CD14-positive monocyte (primary cell): ENCODE results near the gene FRMD4A. TPM values are rescaled to one million over a fixed set of nuclear protein-coding genes. Genes with fewer than 3 reads are reported as not detected.

Experiments used
- DNase-seq, 3 donors: peaks; one replicate each; pipeline ENCODE4 v3.0.0-alpha.2; 2011 to 2022
- H2AFZ ChIP-seq: 2 replicates; pipeline ENCODE4 v1.6.0; 2012; ENCODE audit warnings: mild to moderate bottlenecking, low read depth, low read length, inconsistent platforms; ENCODE audit not compliant: insufficient read depth, poor library complexity, severe bottlenecking
- H3K27ac ChIP-seq, 2 donors: 1 replicate in 1 of 2; 2 replicates in 1 of 2; pipeline ENCODE4 v1.5.1; 2012 to 2013; ENCODE audit warnings: low read length in 2 of 2, control low read depth in 1 of 2, inconsistent platforms in 1 of 2, low read depth in 1 of 2, mild to moderate bottlenecking in 1 of 2
- H3K27me3 ChIP-seq, 2 donors: one replicate each; pipeline versions ENCODE4 v1.6.0 to v1.6.1; 2011 to 2013; ENCODE audit warnings: low read length in 2 of 2; ENCODE audit not compliant: control insufficient read depth in 2 of 2, insufficient read depth in 2 of 2
- H3K36me3 ChIP-seq, 2 donors: replicated peaks in 1 of 2; 1 replicate in 1 of 2; 2 replicates in 1 of 2; pipeline versions ENCODE4 v1.5.1 to v1.6.1; 2012 to 2013; ENCODE audit warnings: low read length in 2 of 2, control low read depth in 1 of 2, inconsistent platforms in 1 of 2, mild to moderate bottlenecking in 1 of 2; ENCODE audit not compliant: insufficient read depth in 2 of 2, control insufficient read depth in 1 of 2
- H3K4me1 ChIP-seq, 2 donors: 1 replicate in 1 of 2; 2 replicates in 1 of 2; pipeline versions ENCODE4 v1.5.1 to v1.6.1; 2012 to 2013; ENCODE audit warnings: low read length in 2 of 2, control low read depth in 1 of 2, inconsistent platforms in 1 of 2, mild to moderate bottlenecking in 1 of 2, moderate library complexity in 1 of 2; ENCODE audit not compliant: insufficient read depth in 2 of 2, control insufficient read depth in 1 of 2
- H3K4me2 ChIP-seq: replicated peaks from 2 replicates; pipeline ENCODE3; 2012; ENCODE audit warnings: low read length, moderate library complexity, mild to moderate bottlenecking; ENCODE audit not compliant: poor library complexity, severe bottlenecking; ENCODE audit errors: extremely low read depth
- H3K4me3 ChIP-seq, 3 experiments: fragments of 200-600 bp in 1 of 3; sonication (generic) in 1 of 3; replicated peaks in 1 of 3; 1 replicate in 2 of 3; 2 replicates in 1 of 3; pipeline ENCODE4 v1.5.1; 2011 to 2013; ENCODE audit warnings: low read length in 3 of 3, mild to moderate bottlenecking in 3 of 3, control low read depth in 2 of 3, low read depth in 2 of 3, inconsistent platforms in 1 of 3, moderate library complexity in 1 of 3
- H3K79me2 ChIP-seq: 2 replicates; pipeline ENCODE4 v1.6.0; 2012; ENCODE audit warnings: mild to moderate bottlenecking, control low read depth, inconsistent platforms, low read length, moderate library complexity; ENCODE audit not compliant: insufficient read depth
- H3K9ac ChIP-seq: 2 replicates; pipeline ENCODE4 v1.6.0; 2017; ENCODE audit warnings: low read length, mild to moderate bottlenecking; ENCODE audit not compliant: insufficient read depth, poor library complexity, severe bottlenecking
- H3K9me3 ChIP-seq, 2 donors: replicated peaks in 1 of 2; 1 replicate in 1 of 2; 2 replicates in 1 of 2; pipeline versions ENCODE4 v1.5.1 to v1.6.1; 2012 to 2013; ENCODE audit warnings: low read length in 2 of 2, control low read depth in 1 of 2; ENCODE audit not compliant: control insufficient read depth in 1 of 2, insufficient read depth in 1 of 2
- H4K20me1 ChIP-seq: 2 replicates; pipeline ENCODE4 v1.6.0; 2012; ENCODE audit warnings: mild to moderate bottlenecking, low read length, control low read depth, moderate library complexity; ENCODE audit not compliant: insufficient read depth
- H3K27ac Mint-ChIP-seq, 7 donors: one replicate each; pipeline ENCODE4 v1.8.0; 2020; ENCODE audit warnings: mild to moderate bottlenecking in 7 of 7, mixed read lengths in 7 of 7, moderate library complexity in 6 of 7, inconsistent platforms in 2 of 7
- H3K27me3 Mint-ChIP-seq, 3 donors: one replicate each; pipeline ENCODE4 v1.8.0; 2021 to 2022; ENCODE audit warnings: low read depth in 3 of 3, mild to moderate bottlenecking in 3 of 3, mixed read lengths in 3 of 3, moderate library complexity in 3 of 3, inconsistent platforms in 1 of 3
- H3K36me3 Mint-ChIP-seq, 2 donors: one replicate each; pipeline ENCODE4 v1.8.0; 2020; ENCODE audit warnings: mixed read lengths in 2 of 2, inconsistent platforms in 1 of 2, mild to moderate bottlenecking in 1 of 2
- H3K4me1 Mint-ChIP-seq: one replicate; pipeline ENCODE4 v1.8.0; 2020; ENCODE audit warnings: mild to moderate bottlenecking, mixed read lengths
- H3K4me3 Mint-ChIP-seq, 2 donors: one replicate each; pipeline ENCODE4 v1.8.0; 2020; ENCODE audit warnings: mild to moderate bottlenecking in 2 of 2, mixed read lengths in 2 of 2, moderate library complexity in 1 of 2
- H3K9me3 Mint-ChIP-seq, 7 donors: one replicate each; pipeline ENCODE4 v1.8.0; 2020 to 2022; ENCODE audit warnings: mixed read lengths in 7 of 7, mild to moderate bottlenecking in 6 of 7, moderate library complexity in 6 of 7, inconsistent platforms in 2 of 7
- WGBS: methylation state at CpG from one replicate; pipeline ENCODE4 v1.1.5; 2013; ENCODE audit warnings: missing lambda C conversion rate; ENCODE audit not compliant: insufficient coverage; 5-methylcytosine and 5-hydroxymethylcytosine counted together
- intact Hi-C, 2 donors: fragments of 100-400 bp; cut with micrococcal nuclease; formaldehyde crosslinking; loops; one replicate each; pipeline versions ENCODE4 v1.15.0 to v1.15.1; 2023
- polyA plus RNA-seq, 3 donors: library from polyadenylated mRNA; depleted of rRNA in 1 of 3; unstranded in 2 of 3; stranded (reverse) in 1 of 3; fragments of 300-500 nt in 2 of 3; fragments of >200 nt in 1 of 3; fragmentation: Illumina TruSeq in 2 of 3; gene quantifications; 1 replicate in 2 of 3; 2 replicates in 1 of 3; pipeline ENCODE4 v1.2.3, GENCODE V29; 2012 to 2021
- TF ChIP-seq, protein P1 (sequence below): fragments of 200-600 bp; IDR thresholded peaks from one replicate; pipeline ENCODE4 v1.8.0; 2022; ENCODE audit warnings: antibody characterized with exemption, mild to moderate bottlenecking

FRMD4A gene
- polyA plus RNA-seq, 3 donors: 0.12 TPM; not detected in 2

DNA sequence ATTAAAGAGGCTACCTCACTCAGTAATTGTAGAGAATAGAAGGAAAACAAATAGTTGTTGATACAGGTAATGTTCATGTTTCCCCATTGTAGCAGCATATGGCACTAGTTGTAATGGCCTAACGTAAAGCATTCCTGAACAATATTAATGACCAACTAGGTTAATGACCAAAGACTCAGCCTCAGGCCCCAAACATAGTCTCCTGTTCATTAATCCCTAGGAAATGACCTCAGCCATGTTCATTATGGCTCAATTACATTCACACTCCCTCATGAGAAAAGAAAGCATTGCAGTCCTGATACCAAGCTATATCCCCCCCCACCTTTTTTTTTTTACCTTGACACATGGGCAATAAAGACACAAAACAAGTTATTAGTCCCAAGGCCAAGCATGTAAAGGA, 12.7 kb downstream of the FRMD4A start:
- H3K27ac ChIP-seq: no peak overlapping the region
- H3K9me3 ChIP-seq: no peaks in the 10 kb centered on the region
- Mint-ChIP-seq H3K9me3 (peaks cover 3 to 9% (median 4%) of the 10 kb centered on the region in 7 donors), H3K36me3 (no peaks in the 10 kb centered on the region), H3K27ac (no peak overlapping the region), H3K27me3 (peaks cover 4 to 11% (median 6%) of the 10 kb centered on the region in 3 donors), H3K4me3 (no peak overlapping the region), H3K4me1 (no peaks in the 10 kb centered on the region)
- H3K4me3 ChIP-seq: no peak overlapping the region
- H3K27me3 ChIP-seq: no peaks in the 10 kb centered on the region
- TF ChIP-seq, protein P1, sequence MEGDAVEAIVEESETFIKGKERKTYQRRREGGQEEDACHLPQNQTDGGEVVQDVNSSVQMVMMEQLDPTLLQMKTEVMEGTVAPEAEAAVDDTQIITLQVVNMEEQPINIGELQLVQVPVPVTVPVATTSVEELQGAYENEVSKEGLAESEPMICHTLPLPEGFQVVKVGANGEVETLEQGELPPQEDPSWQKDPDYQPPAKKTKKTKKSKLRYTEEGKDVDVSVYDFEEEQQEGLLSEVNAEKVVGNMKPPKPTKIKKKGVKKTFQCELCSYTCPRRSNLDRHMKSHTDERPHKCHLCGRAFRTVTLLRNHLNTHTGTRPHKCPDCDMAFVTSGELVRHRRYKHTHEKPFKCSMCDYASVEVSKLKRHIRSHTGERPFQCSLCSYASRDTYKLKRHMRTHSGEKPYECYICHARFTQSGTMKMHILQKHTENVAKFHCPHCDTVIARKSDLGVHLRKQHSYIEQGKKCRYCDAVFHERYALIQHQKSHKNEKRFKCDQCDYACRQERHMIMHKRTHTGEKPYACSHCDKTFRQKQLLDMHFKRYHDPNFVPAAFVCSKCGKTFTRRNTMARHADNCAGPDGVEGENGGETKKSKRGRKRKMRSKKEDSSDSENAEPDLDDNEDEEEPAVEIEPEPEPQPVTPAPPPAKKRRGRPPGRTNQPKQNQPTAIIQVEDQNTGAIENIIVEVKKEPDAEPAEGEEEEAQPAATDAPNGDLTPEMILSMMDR: no peak
- H4K20me1 ChIP-seq: no peaks in the 10 kb centered on the region
- no peaks in the 10 kb centered on the region for H3K4me1 ChIP-seq
- intact Hi-C loops: no loop called here
- no peak overlapping the region for H2AFZ ChIP-seq
- no peaks in the 10 kb centered on the region for H3K36me3 ChIP-seq
- no peak overlapping the region for H3K4me2 ChIP-seq
- no peak overlapping the region for H3K9ac ChIP-seq
- WGBS: no CpG with 5 or more reads among the region's 1 CpG
- no peak for DNase-seq
- no peaks in the 10 kb centered on the region for H3K79me2 ChIP-seq

DNA sequence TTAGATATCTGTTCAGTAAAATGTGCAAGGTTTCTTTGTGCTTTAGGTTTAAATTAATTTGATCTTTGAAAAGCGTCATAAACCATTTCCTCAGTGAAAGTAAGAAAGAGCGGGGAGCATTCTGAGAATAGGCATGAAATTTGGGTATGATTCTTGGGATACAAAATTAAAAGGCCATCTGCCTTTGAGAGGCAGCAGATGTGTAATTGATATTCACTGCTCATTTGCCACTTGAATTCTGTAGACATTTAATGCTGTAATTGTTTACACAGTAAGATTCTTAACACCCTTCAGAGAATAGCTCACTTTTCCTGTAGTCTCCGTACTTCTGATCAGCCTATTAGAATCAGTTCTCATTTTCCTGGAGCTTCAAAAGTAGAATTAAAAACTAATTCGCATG, 18.7 kb downstream of the FRMD4A start:
- Histone ChIP-seq H3K9ac (no peak overlapping the region), H3K4me2 (no peak overlapping the region), H4K20me1 (no peaks in the 10 kb centered on the region), H3K27me3 (no peaks in the 10 kb centered on the region), H3K4me3 (no peak overlapping the region), H3K9me3 (no peaks in the 10 kb centered on the region), H3K79me2 (no peaks in the 10 kb centered on the region), H3K27ac (no peak overlapping the region), H3K36me3 (no peaks in the 10 kb centered on the region), H2AFZ (no peak overlapping the region), H3K4me1 (peaks cover 9 to 11% of the 10 kb centered on the region in 2 donors)
- Mint-ChIP-seq H3K27me3 (peaks cover 0 to 6% (median 6%) of the 10 kb centered on the region in 3 donors), H3K4me1 (peaks cover 21% of the 10 kb centered on the region), H3K36me3 (no peaks in the 10 kb centered on the region), H3K4me3 (no peak overlapping the region), H3K9me3 (peaks cover 0 to 10% (median 3%) of the 10 kb centered on the region in 7 donors), H3K27ac (no peak overlapping the region)
- intact Hi-C loops: no loop called here
- no peak for DNase-seq
- WGBS: no CpG with 5 or more reads among the region's 4 CpGs
- TF ChIP-seq, protein P1: no peak
